Sigmoid colon (tissue), 3 donors: Measurements from ENCODE around the gene CLPTM1.

Source experiments
- CTCF ChIP-seq, 4 experiments: fragments of 450-650 bp in 3 of 4; fragments of 200-600 bp in 1 of 4; IDR thresholded peaks; one replicate each; pipeline ENCODE4 v1.5.1; 2016 to 2019; ENCODE audit warnings: antibody characterized with exemption in 4 of 4, mild to moderate bottlenecking in 3 of 4, moderate library complexity in 2 of 4
- POLR2A ChIP-seq, 2 donors: fragments of 450-650 bp; IDR thresholded peaks; one replicate each; pipeline ENCODE4 v1.6.1; 2016; ENCODE audit warnings: antibody characterized with exemption in 2 of 2, mild to moderate bottlenecking in 2 of 2, moderate library complexity in 2 of 2

GRCh38 chr19:44984005-44984404, 28.8 kb downstream of the CLPTM1 start:
- TF ChIP-seq CTCF (IDR thresholded peaks at IDR 0.05) (no peak), POLR2A (IDR thresholded peaks at IDR 0.05) (no peak)
